Panc1 (cell line): Measurements from ENCODE around the gene FBXO31. TPM values are rescaled to one million over a fixed set of nuclear protein-coding genes. Genes with fewer than 3 reads are reported as not detected.
A peak's percentile ranks its signal among the peaks of the same experiment; 100 is the strongest.

Experiments
- ATAC-seq: fragments of 200-7000 bp; cut with Tn5 transposase; 2 replicates; pipeline ENCODE4 v1.9.1; 2020; ENCODE audit warnings: mild to moderate bottlenecking, moderate library complexity
- BruUV-seq: library from RNA; stranded (reverse); fragments of 400-500 nt; replicated peaks from 2 replicates; lab custom pipeline; 2021; lab: Mats Ljungman, UMichigan
- CTCF ChIA-PET: fragments of 300-600 bp; sonication (Branson Sonifier 250); formaldehyde crosslinking; loops from one replicate; lab custom pipeline; 2022; ENCODE audit warnings: antibody characterized with exemption; lab: Charles Lee
- POLR2A ChIA-PET: fragments of 300-600 bp; sonication (Branson Sonifier 250); formaldehyde crosslinking; loops from one replicate; lab custom pipeline; 2022; ENCODE audit warnings: antibody characterized with exemption; lab: Charles Lee
- DNase-seq: peaks from one replicate; pipeline ENCODE4 v3.0.0-alpha.2; 2010; ENCODE audit warnings: low read depth, low spot score
- H3K27ac ChIP-seq: 2 replicates; pipeline ENCODE4 v1.5.1; 2011; ENCODE audit warnings: mild to moderate bottlenecking, low read length, inconsistent platforms
- H3K27me3 ChIP-seq: fragments of 200-500 bp; sonication (Bioruptor generic); 2 replicates; pipeline ENCODE4 v1.6.0; 2014; ENCODE audit warnings: low read length, inconsistent platforms; ENCODE audit not compliant: control insufficient read depth, insufficient read depth
- H3K36me3 ChIP-seq: fragments of 200-500 bp; sonication (Bioruptor generic); 2 replicates; pipeline ENCODE4 v1.5.1; 2014; ENCODE audit warnings: inconsistent platforms, mild to moderate bottlenecking, low read length, moderate library complexity; ENCODE audit not compliant: control insufficient read depth, insufficient read depth
- H3K4me1 ChIP-seq: 2 replicates; pipeline ENCODE4 v1.5.1; 2011; ENCODE audit warnings: inconsistent platforms, mild to moderate bottlenecking, low read length, moderate library complexity; ENCODE audit not compliant: control insufficient read depth, insufficient read depth
- H3K4me3 ChIP-seq, 2 experiments: 2 replicates each; pipeline ENCODE4 v1.5.1; 2011 to 2012; ENCODE audit warnings: low read depth in 2 of 2, low read length in 2 of 2, mild to moderate bottlenecking in 2 of 2, inconsistent platforms in 1 of 2, moderate library complexity in 1 of 2
- H3K9me3 ChIP-seq: fragments of 200-500 bp; sonication (Bioruptor generic); 2 replicates; pipeline ENCODE4 v1.5.1; 2014; ENCODE audit warnings: low read depth, mild to moderate bottlenecking, inconsistent platforms, low read length, moderate library complexity; ENCODE audit not compliant: control insufficient read depth, insufficient read depth
- CTCF ChIP-seq: fragments of 450-650 bp; IDR thresholded peaks from 2 replicates; pipeline ENCODE4 v1.5.1; 2017; ENCODE audit warnings: mild to moderate bottlenecking
- POLR2AphosphoS5 ChIP-seq: IDR thresholded peaks from 2 replicates; pipeline ENCODE4 v1.6.1; 2012; ENCODE audit warnings: mild to moderate bottlenecking, low read depth, low read length, moderate library complexity
- REST ChIP-seq, 2 experiments: IDR thresholded peaks; 2 replicates each; pipeline ENCODE4 v1.6.1; 2011 to 2012; ENCODE audit warnings: low read depth in 2 of 2, control low read depth in 1 of 2, low read length in 1 of 2, mild to moderate bottlenecking in 1 of 2, moderate library complexity in 1 of 2; ENCODE audit not compliant: insufficient read depth in 1 of 2
- SIN3A ChIP-seq: IDR thresholded peaks from 2 replicates; pipeline ENCODE4 v1.6.1; 2012; ENCODE audit warnings: low read depth, mild to moderate bottlenecking, low read length, moderate library complexity, borderline replicate concordance; ENCODE audit not compliant: insufficient read depth
- TCF7L2 ChIP-seq: IDR thresholded peaks from 2 replicates; pipeline ENCODE4 v1.6.1; 2011; ENCODE audit warnings: mild to moderate bottlenecking, low read depth, low read length, inconsistent platforms
- in situ Hi-C: cut with HindIII; loops from 2 replicates; pipeline ENCODE4 v1.10.0; 2016; ENCODE audit warnings: low sequenced_read_pairs, low pct_unique_long_range_greater_than_20kb
- intact Hi-C: fragments of 100-400 bp; cut with micrococcal nuclease; formaldehyde crosslinking; loops from one replicate; pipeline ENCODE4 v1.10.0; 2022; ENCODE audit not compliant: unreplicated experiment
- total RNA-seq: library from RNA; stranded (reverse); gene quantifications from one replicate; pipeline ENCODE4 v1.2.1, GENCODE V29; 2021; ENCODE audit not compliant: unreplicated experiment

The FBXO31 gene
- total RNA-seq, 1 experiment from 2014 or later, result 22.4 TPM

DNA sequence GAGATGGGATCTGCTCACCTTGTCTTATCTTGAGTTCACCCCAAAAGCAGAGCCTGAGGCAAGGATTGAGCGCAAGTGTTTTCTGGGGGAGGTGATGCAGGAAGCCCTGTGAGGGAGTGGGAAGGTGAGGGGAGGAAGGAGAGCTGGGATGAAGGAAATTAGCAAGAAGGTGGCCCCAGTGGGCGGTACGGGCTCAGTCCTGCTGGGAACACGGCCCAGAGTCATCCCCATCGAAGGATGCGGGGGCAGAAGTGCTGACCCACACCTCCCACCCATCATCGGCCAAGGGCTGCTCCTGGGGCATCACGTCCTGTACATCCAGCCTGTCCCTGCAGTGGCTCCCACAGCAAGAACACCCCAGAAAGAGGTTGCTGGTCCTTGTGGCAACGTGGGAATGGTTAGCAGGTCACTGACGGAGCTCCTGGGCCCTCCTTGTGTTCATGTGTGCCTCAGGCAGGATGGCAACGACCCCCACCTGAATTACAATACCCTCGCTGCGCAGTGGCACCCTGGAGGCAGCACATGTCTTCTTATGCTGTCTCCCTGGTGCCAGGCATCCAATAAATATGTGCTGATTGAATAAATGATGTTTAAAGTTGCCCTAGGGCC lies 84.6 kb downstream of the FBXO31 start:
- Histone ChIP-seq H3K27ac (no peak overlapping the region), H3K27me3 (no peaks in the 10 kb centered on the region), H3K4me3 (no peak overlapping the region), H3K36me3 (no peaks in the 10 kb centered on the region), H3K4me1 (no peaks in the 10 kb centered on the region), H3K9me3 (no peaks in the 10 kb centered on the region)
- POLR2A ChIA-PET, result no interaction called here
- TF ChIP-seq CTCF (no peak), TCF7L2 (no peak)
- no TSS peak for BruUV-seq
- DNase-seq (no peak), ATAC-seq (no peak)
- in situ Hi-C loops (no loop called here), intact Hi-C loops (no loop called here)
- CTCF ChIA-PET, result no interaction called here

DNA sequence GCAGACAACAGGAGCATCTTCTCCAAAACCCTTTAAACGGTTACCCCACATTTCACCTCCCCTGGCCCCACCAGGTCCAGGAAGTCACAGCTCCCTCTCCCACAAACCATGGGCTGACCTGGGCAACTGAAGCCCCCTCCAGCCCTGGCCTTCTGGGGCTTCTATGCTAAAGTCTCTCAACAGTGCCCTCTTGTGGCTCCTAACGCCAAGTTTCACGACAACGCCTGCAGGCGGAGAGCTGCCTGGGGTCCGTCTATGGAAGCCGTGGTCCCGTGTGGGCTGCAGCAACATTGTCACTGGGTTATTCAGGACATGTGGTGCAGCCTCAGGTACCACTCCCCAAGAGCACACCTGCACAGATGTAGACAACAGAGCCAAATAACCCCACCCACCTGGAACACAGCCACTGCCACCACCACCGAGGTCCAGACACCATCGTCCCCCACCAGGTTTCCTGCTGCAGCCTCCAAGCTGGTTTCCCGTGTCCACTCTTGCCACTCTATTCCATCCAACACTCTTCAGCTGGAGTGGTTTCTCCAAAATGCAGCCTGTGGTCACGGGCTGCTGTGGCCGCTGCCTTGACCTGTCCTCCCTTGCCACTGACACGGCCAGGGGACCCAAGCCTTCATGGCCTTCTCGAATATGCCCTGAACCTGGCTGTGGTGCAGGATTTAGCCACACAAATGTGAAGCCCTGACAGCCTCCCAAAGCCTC lies 85.5 kb downstream of the FBXO31 start:
- intact Hi-C loops, result no loop called here
- no peaks in the 10 kb centered on the region for H3K9me3 ChIP-seq
- in situ Hi-C loops, result no loop called here
- H3K36me3 ChIP-seq, result no peaks in the 10 kb centered on the region
- no peak for DNase-seq
- CTCF ChIA-PET, result no interaction called here
- POLR2A ChIA-PET, result no interaction called here
- no peaks in the 10 kb centered on the region for H3K4me1 ChIP-seq
- no peaks in the 10 kb centered on the region for H3K27me3 ChIP-seq
- no peak overlapping the region for H3K27ac ChIP-seq
- TF ChIP-seq CTCF, result peak; percentile 76
- TF ChIP-seq POLR2AphosphoS5, result no peak
- no TSS peak for BruUV-seq
- peak; percentile 51; the same call in 1 of the 2 replicates for ATAC-seq
- no peak overlapping the region for H3K4me3 ChIP-seq

DNA sequence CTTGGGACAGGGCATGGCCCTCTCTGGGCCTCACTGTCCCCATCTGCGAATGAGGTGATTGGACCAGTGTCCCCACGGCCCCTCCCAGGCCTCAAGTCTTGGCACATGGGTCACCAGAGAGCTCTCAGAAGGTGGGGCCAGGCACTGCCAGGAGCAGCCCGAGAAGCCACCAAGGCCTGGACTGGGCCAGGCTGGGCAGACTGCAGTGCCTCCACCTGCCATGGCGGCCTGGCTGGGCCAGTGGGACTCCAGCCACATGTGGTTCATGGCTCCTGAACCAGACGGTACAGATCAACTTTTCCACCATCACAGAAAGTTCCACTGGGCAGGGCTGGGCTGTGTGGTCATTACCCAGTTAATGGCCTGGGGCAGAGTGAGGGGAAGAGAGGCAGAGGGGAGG lies 86.2 kb downstream of the FBXO31 start:
- no peak overlapping the region for H3K27ac ChIP-seq
- H3K4me3 ChIP-seq, result no peak overlapping the region
- no peaks in the 10 kb centered on the region for H3K4me1 ChIP-seq
- no peak for DNase-seq
- intact Hi-C loops, result no loop called here
- TF ChIP-seq POLR2AphosphoS5, result no peak
- TF ChIP-seq SIN3A, result no peak
- TF ChIP-seq CTCF, result no peak
- TF ChIP-seq TCF7L2, result no peak
- TF ChIP-seq REST (IDR thresholded peaks at IDR 0.05; ENCODE audit: insufficient read depth in 1 of 2, low read depth in 2 of 2, low read length in 1 of 2), result no peak
- H3K27me3 ChIP-seq, result no peaks in the 10 kb centered on the region
- in situ Hi-C loops, result no loop called here
- peak; percentile 34; the same call in 1 of the 2 replicates for ATAC-seq
- CTCF ChIA-PET, result no interaction called here
- H3K9me3 ChIP-seq, result no peaks in the 10 kb centered on the region
- BruUV-seq, result no TSS peak
- POLR2A ChIA-PET, result no interaction called here
- no peaks in the 10 kb centered on the region for H3K36me3 ChIP-seq
